Panc1 (cell line): ENCODE results near the gene OGA. TPM values are rescaled to one million over a fixed set of nuclear protein-coding genes. Genes with fewer than 3 reads are reported as not detected.

ENCODE experiments used
- ATAC-seq: fragments of 200-7000 bp; cut with Tn5 transposase; 2 replicates; pipeline ENCODE4 v1.9.1; 2020; ENCODE audit warnings: mild to moderate bottlenecking, moderate library complexity
- Bru-seq: library from RNA; stranded (reverse); fragments of 400-500 nt; gene quantifications from one replicate; lab custom pipeline; 2021; lab: Mats Ljungman, UMichigan
- BruChase-seq, 2 experiments: library from RNA; stranded (reverse); fragments of 400-500 nt; gene quantifications; one replicate each; lab custom pipeline; 2021; lab: Mats Ljungman, UMichigan
- BruUV-seq: library from RNA; stranded (reverse); fragments of 400-500 nt; replicated peaks from 2 replicates; lab custom pipeline; 2021; lab: Mats Ljungman, UMichigan
- CTCF ChIA-PET: fragments of 300-600 bp; sonication (Branson Sonifier 250); formaldehyde crosslinking; loops from one replicate; lab custom pipeline; 2022; ENCODE audit warnings: antibody characterized with exemption; lab: Charles Lee
- POLR2A ChIA-PET: fragments of 300-600 bp; sonication (Branson Sonifier 250); formaldehyde crosslinking; loops from one replicate; lab custom pipeline; 2022; ENCODE audit warnings: antibody characterized with exemption; lab: Charles Lee
- DNase-seq: peaks from one replicate; pipeline ENCODE4 v3.0.0-alpha.2; 2010; ENCODE audit warnings: low read depth, low spot score
- H3K27ac ChIP-seq: 2 replicates; pipeline ENCODE4 v1.5.1; 2011; ENCODE audit warnings: mild to moderate bottlenecking, low read length, inconsistent platforms
- H3K27me3 ChIP-seq: fragments of 200-500 bp; sonication (Bioruptor generic); 2 replicates; pipeline ENCODE4 v1.6.0; 2014; ENCODE audit warnings: low read length, inconsistent platforms; ENCODE audit not compliant: control insufficient read depth, insufficient read depth
- H3K36me3 ChIP-seq: fragments of 200-500 bp; sonication (Bioruptor generic); 2 replicates; pipeline ENCODE4 v1.5.1; 2014; ENCODE audit warnings: inconsistent platforms, mild to moderate bottlenecking, low read length, moderate library complexity; ENCODE audit not compliant: control insufficient read depth, insufficient read depth
- H3K4me1 ChIP-seq: 2 replicates; pipeline ENCODE4 v1.5.1; 2011; ENCODE audit warnings: inconsistent platforms, mild to moderate bottlenecking, low read length, moderate library complexity; ENCODE audit not compliant: control insufficient read depth, insufficient read depth
- H3K4me3 ChIP-seq, 2 experiments: 2 replicates each; pipeline ENCODE4 v1.5.1; 2011 to 2012; ENCODE audit warnings: low read depth in 2 of 2, low read length in 2 of 2, mild to moderate bottlenecking in 2 of 2, inconsistent platforms in 1 of 2, moderate library complexity in 1 of 2
- H3K9me3 ChIP-seq: fragments of 200-500 bp; sonication (Bioruptor generic); 2 replicates; pipeline ENCODE4 v1.5.1; 2014; ENCODE audit warnings: low read depth, mild to moderate bottlenecking, inconsistent platforms, low read length, moderate library complexity; ENCODE audit not compliant: control insufficient read depth, insufficient read depth
- POLR2AphosphoS5 ChIP-seq: IDR thresholded peaks from 2 replicates; pipeline ENCODE4 v1.6.1; 2012; ENCODE audit warnings: mild to moderate bottlenecking, low read depth, low read length, moderate library complexity
- REST ChIP-seq, 2 experiments: IDR thresholded peaks; 2 replicates each; pipeline ENCODE4 v1.6.1; 2011 to 2012; ENCODE audit warnings: low read depth in 2 of 2, control low read depth in 1 of 2, low read length in 1 of 2, mild to moderate bottlenecking in 1 of 2, moderate library complexity in 1 of 2; ENCODE audit not compliant: insufficient read depth in 1 of 2
- SIN3A ChIP-seq: IDR thresholded peaks from 2 replicates; pipeline ENCODE4 v1.6.1; 2012; ENCODE audit warnings: low read depth, mild to moderate bottlenecking, low read length, moderate library complexity, borderline replicate concordance; ENCODE audit not compliant: insufficient read depth
- TCF7L2 ChIP-seq: IDR thresholded peaks from 2 replicates; pipeline ENCODE4 v1.6.1; 2011; ENCODE audit warnings: mild to moderate bottlenecking, low read depth, low read length, inconsistent platforms
- in situ Hi-C: cut with HindIII; loops from 2 replicates; pipeline ENCODE4 v1.10.0; 2016; ENCODE audit warnings: low sequenced_read_pairs, low pct_unique_long_range_greater_than_20kb
- intact Hi-C: fragments of 100-400 bp; cut with micrococcal nuclease; formaldehyde crosslinking; loops from one replicate; pipeline ENCODE4 v1.10.0; 2022; ENCODE audit not compliant: unreplicated experiment
- long read RNA-seq: library from polyadenylated mRNA; unstranded; transcript quantifications from one replicate; pipeline ENCODE4 v2.0.0, GENCODE V29; 2021; ENCODE audit not compliant: unreplicated experiment
- polyA plus RNA-seq: library from polyadenylated mRNA; unstranded; fragments of >200 nt; gene quantifications from one replicate; pipeline ENCODE4 v1.2.1, GENCODE V29; 2012; ENCODE audit warnings: missing spikeins; ENCODE audit not compliant: insufficient read length
- total RNA-seq: library from RNA; stranded (reverse); gene quantifications from one replicate; pipeline ENCODE4 v1.2.1, GENCODE V29; 2021; ENCODE audit not compliant: unreplicated experiment
- TF ChIP-seq, protein P1 (sequence below): fragments of 450-650 bp; IDR thresholded peaks from 2 replicates; pipeline ENCODE4 v1.5.1; 2017; ENCODE audit warnings: mild to moderate bottlenecking

The OGA gene
- total RNA-seq: 117 TPM
- polyA plus RNA-seq: 49.3 TPM
- Bru-seq, nascent RNA: percentile 98 among the genes with signal in this experiment
- percentile 99 among the genes with signal in this experiment for BruChase-seq, experiment 1, labeled RNA remaining after a 2-hour chase
- BruChase-seq, experiment 2, labeled RNA remaining after a 6-hour chase: percentile 99 among the genes with signal in this experiment
- long read RNA-seq, full-length matches to known transcripts: 111 of 176 reads
- long read RNA-seq, partial matches to known transcripts: 34 of 176 reads
- long read RNA-seq, other reads (novel, unspliced or antisense): 31 of 176 reads

- Histone ChIP-seq H3K27me3 (no peaks in the 10 kb centered on the region), H3K9me3 (no peaks in the 10 kb centered on the region), H3K4me3 (peak within 1 kb of the TSS; percentile 84 to 98), H3K4me1 (peaks cover 15% of the 10 kb centered on the region), H3K27ac (peak within 1 kb of the TSS; percentile 98), H3K36me3 (peaks cover 16% of the 10 kb centered on the region)
- CTCF ChIA-PET: interaction anchor here (0.5 to 1.6 kb wide), 4 partner anchors 37 to 285 kb away, joined by 3 to 6 read pairs (median 4); no protein-coding TSS in a partner anchor
- TF ChIP-seq, protein P1, sequence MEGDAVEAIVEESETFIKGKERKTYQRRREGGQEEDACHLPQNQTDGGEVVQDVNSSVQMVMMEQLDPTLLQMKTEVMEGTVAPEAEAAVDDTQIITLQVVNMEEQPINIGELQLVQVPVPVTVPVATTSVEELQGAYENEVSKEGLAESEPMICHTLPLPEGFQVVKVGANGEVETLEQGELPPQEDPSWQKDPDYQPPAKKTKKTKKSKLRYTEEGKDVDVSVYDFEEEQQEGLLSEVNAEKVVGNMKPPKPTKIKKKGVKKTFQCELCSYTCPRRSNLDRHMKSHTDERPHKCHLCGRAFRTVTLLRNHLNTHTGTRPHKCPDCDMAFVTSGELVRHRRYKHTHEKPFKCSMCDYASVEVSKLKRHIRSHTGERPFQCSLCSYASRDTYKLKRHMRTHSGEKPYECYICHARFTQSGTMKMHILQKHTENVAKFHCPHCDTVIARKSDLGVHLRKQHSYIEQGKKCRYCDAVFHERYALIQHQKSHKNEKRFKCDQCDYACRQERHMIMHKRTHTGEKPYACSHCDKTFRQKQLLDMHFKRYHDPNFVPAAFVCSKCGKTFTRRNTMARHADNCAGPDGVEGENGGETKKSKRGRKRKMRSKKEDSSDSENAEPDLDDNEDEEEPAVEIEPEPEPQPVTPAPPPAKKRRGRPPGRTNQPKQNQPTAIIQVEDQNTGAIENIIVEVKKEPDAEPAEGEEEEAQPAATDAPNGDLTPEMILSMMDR: no peak
- peak; percentile 85; the same call in 1 of the 2 replicates for TF ChIP-seq SIN3A
- TF ChIP-seq POLR2AphosphoS5: peak; percentile 98
- peak in 1 of 2 experiments; percentile 41; a peak in 1 of 4 replicates for TF ChIP-seq REST (IDR thresholded peaks at IDR 0.05; ENCODE audit: insufficient read depth in 1 of 2, low read depth in 2 of 2, low read length in 1 of 2)
- peak; percentile 93 for TF ChIP-seq TCF7L2
- DNase-seq (peak; percentile 99), ATAC-seq (peak; percentile 94)
- POLR2A ChIA-PET: interaction anchor here (0.6 to 0.7 kb wide), 4 partner anchors 11 to 143 kb away, joined by 5 to 7 read pairs (median 6); no protein-coding TSS in a partner anchor
- intact Hi-C loops: no loop called here
- in situ Hi-C loops: no loop called here
- no TSS peak for BruUV-seq
Measured at GRCh38 chr10:101818119-101818871, at the start of gene OGA. Gene OGA (minus strand): TSS chr10:101818444. CDS start chr10:101818022, 422 bp downstream.

DNA sequence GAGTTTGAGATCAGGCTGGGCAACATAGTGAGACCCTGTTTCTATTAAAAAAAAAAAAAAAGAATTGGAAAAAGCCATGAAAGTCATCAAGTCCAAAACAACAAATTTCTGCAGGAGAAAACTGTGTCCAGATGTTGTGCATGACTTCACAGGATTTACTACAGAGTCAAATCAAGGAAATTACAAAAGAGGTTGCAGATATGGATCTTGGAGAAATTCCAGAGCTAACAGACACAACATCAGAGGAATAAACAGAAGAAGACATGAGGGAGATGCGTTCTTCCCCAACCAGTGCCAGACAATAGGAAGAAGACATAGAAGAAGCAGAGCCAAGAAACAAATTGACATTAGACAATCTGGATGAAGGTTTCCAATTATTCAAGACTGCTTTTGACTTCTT, 49.7 kb upstream of the OGA start:
- in situ Hi-C loops: no loop called here
- no peak for ATAC-seq
- BruUV-seq: no TSS peak

More for the DNA sequence above, 49.7 kb upstream of the OGA start:
- Histone ChIP-seq H3K27ac (no peak overlapping the region), H3K36me3 (no peaks in the 10 kb centered on the region), H3K4me1 (no peaks in the 10 kb centered on the region), H3K9me3 (no peaks in the 10 kb centered on the region), H3K27me3 (no peaks in the 10 kb centered on the region), H3K4me3 (no peak overlapping the region)
- ChIA-PET POLR2A (no interaction called here), CTCF (no interaction called here)
- intact Hi-C loops: no loop called here
- TF ChIP-seq POLR2AphosphoS5: no peak
- TF ChIP-seq TCF7L2: no peak
- TF ChIP-seq REST (IDR thresholded peaks at IDR 0.05; ENCODE audit: insufficient read depth in 1 of 2, low read depth in 2 of 2, low read length in 1 of 2): no peak
- TF ChIP-seq SIN3A: no peak
- DNase-seq: no peak
